ENCODE measurements around the gene ZNF575.
"Not testable (repeated sequence)": the region's sequence is repeated elsewhere in the genome, so short reads cannot be mapped to it uniquely, and the experiment has no call there.

The ZNF575 gene

DNA sequence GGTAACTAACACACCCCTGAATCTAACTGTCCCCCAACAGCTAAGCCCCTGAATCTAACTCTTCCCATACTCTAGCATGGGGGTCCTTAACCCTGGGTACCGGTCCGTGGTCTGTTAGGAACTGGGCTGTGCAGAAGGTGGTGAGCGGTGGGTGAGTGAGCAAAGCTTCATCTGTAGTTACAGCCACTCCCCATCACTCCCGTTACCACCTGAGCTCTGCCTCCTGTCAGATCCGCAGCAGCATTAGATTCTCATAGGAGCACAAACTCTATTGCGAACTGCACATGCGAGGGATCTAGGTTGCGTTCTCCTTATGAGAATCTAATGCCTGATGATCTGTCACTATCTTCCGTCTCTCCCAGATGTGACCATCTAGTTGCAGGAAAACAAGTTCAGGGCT is 22.3 kb upstream of the ZNF575 start:
- in situ Hi-C loops (cut with MboI; ENCODE audit: low sequenced_read_pairs), result no loop called here

DNA sequence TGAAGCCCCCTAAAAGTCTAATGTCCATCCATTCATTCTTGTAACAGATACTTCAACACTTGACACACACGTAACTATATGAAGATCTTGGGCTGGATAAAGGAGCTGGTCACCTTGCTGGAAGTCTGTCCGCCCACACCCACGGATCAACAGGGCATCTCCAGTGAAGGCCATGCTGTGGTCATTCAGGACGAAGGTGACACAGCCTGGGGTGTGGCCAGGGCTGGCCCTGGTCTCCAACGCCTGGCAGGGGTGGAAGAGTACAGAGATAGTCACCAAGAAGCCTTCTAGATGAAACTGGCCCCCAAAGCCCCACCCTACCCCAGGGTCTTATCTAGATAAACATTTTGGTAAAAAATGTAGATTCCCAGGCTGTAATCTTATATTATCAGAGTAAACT is 21.7 kb upstream of the ZNF575 start:
- in situ Hi-C loops (cut with MboI; ENCODE audit: low sequenced_read_pairs), result no loop called here

DNA sequence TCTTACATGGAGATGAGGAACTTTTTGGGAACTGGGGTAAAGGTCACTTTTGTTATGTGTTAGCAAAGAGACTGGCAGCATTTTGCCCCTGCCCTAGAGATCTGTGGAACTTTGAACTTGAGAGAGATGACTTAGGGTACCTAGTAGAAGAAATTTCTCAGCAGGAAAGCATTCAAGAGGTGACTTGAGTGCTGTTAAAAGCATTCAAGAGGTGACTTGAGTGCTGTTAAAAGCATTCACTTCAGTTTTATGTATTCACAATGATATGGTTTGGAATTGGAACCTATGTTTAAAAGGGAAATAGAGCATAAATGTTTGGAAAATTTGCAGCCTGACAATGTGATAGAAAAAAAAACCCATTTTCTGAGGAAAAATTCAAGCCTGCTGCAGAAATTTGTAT is 20.6 kb upstream of the ZNF575 start:
- in situ Hi-C loops (cut with MboI; ENCODE audit: low sequenced_read_pairs), result not testable (repeated sequence)

DNA sequence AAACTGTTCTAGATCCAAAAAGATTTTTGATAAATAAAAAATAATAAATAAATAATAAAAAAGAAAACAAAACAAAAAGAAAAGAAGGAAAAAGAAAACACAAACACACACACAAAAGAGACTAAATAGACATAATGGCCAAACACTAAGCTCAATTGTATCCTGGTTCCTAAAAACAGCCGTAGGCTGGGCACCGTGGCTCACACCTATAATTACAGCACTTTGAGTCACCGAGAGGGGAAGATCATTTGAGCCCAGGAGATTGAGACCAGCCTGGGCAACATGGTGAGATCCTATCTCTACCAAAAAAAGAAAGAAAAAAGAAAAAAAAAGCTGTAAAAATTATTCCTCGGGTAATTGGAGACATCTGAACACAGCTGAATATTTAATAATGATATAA is 14.9 kb upstream of the ZNF575 start:
- in situ Hi-C loops (cut with MboI; ENCODE audit: low sequenced_read_pairs), result no loop called here

DNA sequence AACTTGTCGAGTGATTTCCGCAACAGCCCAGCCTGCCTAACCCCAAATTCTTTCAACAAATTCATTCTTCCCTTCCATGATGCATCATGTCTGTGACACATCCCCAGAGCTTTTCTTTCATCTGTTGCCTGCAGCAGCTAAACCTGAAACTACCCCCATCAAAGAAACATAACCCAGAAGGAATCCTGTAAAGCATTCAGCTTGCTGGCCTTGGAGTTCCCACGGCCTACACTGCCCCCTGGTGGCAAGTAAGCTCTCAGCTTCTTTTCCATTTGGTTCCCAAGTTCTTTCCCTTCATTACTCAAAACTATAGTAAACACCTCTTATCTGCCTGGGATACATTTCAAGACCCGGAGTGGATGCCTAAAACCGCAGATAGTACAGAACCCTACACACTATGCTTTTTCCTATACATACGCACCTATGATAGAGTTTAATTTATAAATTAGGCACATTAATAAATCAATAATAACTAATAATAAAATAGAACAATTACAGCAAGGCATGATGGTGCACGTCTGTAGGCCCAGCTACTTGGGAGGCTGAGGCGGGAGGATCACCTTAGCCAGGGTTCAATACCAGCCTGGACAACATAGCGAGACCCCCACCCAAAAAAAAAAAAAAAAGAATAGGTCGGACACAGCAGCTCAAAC is 13.4 kb upstream of the ZNF575 start:
- in situ Hi-C loops (cut with MboI; ENCODE audit: low sequenced_read_pairs), result loop anchor here (5.0 kb wide), 1 partner anchor 72 kb away; no protein-coding TSS in a partner anchor

DNA sequence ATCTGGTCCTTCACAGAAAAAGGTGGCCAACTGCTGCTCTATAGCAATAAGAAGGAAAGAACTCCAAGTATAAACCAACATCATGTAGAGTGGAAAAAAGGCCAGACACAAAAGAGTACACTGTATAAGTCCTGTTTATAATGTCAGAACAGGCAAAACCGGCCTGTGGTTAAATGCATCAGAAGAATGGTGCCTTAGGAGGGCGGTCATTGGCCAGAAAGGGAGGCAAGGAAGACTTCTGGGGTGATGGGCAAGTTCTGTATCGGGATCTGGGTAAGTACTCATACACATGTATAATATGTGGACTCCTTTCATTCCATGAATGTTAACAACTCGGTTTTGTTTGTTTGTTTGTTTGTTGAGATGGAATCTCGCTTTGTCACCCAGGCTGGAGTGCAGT is 10.1 kb upstream of the ZNF575 start:
- in situ Hi-C loops (cut with MboI; ENCODE audit: low sequenced_read_pairs), result loop anchor here (5.0 kb wide), 1 partner anchor 76 kb away; no protein-coding TSS in a partner anchor

DNA sequence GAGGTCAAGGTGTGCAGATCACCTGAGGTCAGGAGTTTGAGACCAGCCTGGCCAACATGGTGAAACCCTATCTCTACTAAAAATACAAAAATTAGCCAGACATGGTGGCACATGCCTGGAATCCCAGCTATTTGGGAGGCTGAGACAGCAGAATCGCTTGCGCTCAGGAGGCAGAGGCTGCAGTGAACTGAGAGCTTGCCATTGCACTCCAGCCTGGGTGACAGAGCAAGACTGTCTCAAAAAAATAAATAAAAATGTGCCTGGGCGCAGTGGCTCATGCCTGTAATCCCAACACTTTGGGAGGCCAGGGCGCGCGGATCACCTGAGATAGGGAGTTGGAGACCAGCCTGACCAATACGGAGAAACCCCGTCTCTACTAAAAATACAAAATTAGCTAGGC is 9.3 kb upstream of the ZNF575 start:
- in situ Hi-C loops (cut with MboI; ENCODE audit: low sequenced_read_pairs), result loop anchor here (5.0 kb wide), 1 partner anchor 76 kb away; no protein-coding TSS in a partner anchor

DNA sequence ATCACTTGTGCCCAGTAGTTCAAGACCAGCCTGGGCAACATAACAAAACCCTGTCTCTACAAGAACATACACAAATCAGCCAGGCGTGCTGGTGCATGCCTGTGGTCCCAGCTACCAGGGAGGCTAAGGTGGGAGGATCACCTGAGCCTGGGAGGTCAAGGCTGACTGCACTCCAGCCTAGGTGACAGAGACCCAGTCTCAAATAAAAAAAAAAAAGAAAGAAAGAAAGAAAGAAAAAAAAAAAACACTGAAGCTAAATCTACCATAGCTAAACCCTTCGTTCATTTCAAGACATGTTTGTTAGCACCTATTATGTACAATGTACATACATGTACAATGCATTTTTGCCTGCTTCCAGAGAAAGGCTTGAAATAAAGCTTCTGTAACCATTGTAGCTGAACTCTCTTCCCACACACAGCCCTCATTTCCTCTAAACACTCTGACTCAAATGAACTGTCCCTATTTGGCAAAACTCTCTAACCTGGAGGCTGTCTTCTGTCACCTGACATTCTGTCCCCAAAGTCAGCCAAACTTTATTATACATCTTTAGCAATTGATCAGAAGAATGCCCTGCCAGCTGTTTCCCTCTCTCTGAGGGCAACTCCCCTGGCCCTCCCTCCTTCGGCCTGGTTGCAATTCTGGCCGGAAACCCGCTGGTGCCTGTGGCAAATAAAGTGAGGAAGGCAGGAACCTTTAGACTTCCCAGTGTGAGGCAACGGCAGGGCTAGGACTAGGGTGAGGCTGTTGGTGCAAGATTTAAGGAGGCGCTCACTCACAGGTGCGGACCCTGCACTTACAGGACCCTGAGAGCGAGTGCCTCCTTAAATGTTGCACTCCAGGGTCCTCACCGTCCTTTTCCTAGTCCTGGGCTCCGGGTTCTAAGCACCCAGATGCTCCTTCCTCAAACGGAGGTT is 7.8 kb upstream of the ZNF575 start:
- in situ Hi-C loops (cut with MboI; ENCODE audit: low sequenced_read_pairs), result loop anchor here (5.0 kb wide), 1 partner anchor 78 kb away; no protein-coding TSS in a partner anchor

DNA sequence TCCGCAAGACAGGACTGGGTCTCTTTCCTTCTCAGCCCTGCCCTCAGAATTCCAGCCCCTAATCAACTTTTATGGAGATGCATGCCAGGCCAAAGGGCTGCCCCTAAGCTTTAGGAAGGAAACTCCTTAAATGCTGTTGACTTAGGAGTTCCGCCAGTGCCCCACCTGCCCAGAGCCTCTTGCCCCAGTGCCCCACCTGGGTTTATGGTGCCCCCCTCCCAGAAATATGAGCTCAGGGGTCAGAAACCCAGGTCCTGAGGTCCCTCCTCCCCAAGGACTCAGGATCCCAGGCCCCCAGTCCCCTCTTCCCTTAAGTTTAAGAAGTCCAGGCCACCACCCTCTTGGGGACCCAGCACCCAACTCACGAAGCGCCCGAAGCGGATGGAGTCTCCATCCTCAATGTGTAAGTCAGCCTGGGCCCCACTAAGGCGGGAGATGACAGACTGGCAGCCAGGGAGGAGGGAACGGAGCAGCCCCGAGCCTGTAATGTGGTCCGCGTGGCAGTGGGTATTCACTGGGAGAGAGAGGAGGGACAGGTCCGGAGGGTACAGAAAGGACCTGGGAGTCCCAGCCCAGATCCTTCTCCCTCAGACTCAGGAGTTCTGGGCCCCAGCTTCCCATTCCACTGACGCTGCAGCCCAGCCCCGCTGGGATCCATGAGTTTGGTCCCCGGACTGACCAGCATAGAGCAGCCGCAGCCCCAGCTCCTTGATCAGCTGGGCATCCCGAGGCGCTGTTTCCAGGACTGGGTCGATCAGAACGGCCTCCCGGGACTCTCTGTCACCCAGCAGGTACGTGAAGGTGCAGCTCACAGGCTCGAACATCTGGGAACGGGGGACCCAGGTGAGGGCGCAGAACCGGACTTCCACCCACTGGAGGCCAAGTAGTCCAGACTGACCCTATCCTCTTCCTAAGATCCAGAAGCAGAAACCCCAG is 6.9 kb upstream of the ZNF575 start:
- in situ Hi-C loops (cut with MboI; ENCODE audit: low sequenced_read_pairs), result no loop called here

DNA sequence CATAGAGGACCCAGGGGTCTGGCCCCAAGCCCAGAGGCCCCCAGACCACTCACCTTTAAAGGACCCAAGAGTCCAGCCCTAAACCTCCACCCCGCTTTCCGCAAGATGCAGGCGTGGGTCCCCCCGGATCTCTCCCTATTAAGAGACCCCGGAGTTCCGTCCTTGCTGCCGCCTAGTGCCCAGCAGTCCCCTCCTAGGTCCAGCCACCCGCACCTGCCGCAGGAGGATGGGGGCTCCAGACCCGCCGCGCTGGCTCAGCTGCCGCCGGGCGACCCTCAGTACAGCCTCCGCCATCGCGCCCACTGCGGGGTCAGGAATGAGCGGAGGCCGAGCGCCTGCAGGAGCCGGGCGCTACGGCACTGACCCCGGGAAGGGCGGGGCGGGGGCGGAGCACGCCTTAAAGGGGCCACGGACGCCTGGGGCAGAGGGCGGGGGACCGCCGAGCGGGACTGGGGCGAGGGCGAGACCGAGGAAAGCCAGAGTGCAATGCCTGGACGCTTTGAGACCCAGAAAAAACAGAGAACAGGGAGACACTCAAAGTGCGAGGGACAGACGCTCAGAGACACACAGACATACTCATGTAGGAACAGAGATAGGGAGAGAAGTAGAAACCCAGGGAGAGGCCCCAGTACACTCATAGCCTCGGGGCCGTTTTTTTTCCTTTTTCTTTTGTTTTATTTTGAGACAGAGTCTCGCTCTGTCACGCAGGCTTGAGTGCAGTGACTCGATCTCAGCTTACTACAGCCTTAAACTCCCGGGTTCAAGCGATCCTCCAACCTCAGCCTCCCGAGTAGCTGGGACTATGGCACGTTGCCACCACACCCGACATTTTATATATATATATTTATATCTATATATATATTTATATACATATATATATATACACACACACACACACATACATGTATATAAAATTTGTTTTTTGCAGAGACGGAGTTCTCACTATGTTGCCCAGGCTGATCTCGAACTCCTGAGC is 5.8 kb upstream of the ZNF575 start, which contains the start of gene ETHE1:
ETHE1 (minus strand) TSS at position 318 of the 976 bp plus-strand sequence; CDS start at position 294, 24 bp downstream.
- in situ Hi-C loops (cut with MboI; ENCODE audit: low sequenced_read_pairs), result no loop called here

DNA sequence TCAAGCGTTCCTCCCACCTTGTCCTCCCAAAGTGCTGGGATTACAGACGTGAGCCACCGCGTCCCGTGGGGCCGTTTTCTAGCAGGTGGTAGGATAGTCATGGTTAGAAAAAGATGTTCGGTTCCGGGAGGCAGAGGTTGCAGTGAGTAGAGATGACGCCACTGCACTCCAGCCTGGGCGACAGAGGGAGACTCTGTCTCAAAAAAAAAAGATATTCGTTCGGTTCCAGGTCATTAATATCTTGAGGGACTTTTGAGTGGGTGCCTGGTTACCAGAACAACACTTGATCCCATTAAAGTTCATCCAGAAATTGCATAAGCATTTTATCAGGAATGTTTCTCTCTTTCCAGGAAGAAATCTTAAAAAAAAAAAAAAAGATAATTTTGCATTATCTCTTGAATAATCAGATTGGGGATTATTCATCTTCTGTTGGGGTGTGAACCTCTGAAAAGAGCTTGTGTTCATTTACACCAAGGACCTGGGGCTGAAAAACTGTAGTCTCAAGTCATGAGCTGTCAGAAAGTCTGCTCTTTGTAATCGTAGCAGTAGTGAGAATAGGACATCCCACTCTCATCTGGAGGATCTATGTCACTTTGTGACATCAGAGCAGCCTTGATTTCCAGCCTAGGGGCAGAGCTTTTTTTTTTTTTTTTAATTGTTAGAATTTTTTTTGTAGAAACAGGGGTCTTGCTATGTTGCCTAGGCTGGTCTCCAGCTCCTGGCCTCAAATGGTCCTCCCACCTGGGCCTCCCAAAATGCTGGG is 4.9 kb upstream of the ZNF575 start:
- in situ Hi-C loops (cut with MboI; ENCODE audit: low sequenced_read_pairs), result no loop called here

DNA sequence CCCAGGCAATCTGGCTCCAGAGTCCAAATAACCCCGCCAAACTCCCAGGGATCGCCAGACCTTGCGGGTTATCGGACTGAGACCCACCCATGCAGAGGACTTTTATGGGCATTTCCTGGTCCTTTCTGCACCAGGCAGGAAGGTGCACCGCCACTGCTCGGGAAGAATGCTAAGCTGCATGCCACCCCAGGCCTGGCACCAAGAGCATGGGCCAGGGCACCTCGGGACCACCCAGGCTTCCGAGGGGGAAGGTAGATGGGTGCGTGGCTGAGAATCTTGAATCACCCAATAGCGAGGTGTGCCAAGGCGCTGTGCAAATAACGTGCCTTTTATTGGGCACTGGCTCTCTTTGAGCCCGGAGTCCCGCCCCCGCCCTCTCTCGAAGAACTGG is 422 bp upstream of the ZNF575 start:
- in situ Hi-C loops (cut with MboI; ENCODE audit: low sequenced_read_pairs), result no loop called here

DNA sequence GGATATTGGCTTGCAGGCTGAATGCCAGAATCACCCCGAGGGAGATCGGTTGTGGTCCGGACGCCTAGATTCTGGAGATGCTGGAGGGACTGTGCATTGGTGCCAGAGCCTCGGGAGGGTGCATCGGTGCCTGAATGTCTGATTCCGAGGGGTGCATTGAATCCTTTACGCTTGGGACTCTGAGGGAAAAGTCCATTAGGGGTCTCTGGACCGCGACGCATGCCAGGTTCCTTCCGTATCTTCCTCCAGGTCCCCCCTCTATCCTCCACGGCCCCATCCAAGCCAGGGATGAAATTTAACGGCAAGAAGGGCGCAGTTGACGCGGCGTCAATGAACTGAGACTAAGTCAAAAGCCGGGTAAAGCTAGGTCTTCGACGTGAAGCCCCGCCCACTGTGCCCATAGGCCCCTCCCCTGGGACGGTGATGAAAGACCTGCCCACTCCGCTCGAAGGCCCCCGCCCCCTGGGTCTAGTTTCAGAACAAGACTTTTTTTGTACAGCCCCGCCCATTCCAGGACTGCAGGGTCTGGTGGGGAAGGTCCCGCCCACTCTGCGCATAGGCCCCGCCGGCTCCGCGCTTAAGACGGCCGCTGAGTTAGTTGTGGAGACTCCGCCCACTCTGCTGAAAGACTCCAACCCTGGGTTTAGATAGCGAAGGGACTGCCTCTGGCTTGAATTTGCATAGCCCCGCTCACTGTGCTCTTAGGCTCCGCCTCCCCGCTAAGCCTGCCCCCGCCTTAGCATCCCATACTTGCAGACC is 737 bp downstream of the ZNF575 start:
- in situ Hi-C loops (cut with MboI; ENCODE audit: low sequenced_read_pairs), result no loop called here

DNA sequence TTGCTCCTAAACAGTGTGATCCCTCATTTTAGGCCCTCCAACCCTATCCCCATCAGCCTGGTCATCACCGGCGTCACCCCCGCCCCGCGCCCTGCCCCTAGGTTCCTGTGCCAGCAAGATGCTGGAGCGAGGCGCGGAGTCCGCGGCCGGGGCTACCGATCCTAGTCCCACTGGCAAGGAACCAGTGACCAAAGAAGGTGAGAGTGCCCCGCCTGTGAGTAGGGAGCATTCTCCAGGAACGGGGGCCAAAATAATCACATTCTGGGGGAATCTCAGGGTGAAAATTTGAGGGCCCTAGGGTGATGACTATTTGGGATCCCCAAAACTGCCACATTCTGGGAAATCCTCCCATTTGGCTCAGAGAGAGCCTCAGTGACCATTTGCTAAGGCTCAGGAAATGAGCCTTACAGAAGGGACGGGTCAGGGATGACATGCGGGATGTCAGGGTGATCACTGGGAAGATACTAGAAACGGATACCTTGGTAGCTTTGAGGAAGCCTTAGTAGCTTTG is 1.4 kb downstream of the ZNF575 start:
- in situ Hi-C loops (cut with MboI; ENCODE audit: low sequenced_read_pairs), result no loop called here

DNA sequence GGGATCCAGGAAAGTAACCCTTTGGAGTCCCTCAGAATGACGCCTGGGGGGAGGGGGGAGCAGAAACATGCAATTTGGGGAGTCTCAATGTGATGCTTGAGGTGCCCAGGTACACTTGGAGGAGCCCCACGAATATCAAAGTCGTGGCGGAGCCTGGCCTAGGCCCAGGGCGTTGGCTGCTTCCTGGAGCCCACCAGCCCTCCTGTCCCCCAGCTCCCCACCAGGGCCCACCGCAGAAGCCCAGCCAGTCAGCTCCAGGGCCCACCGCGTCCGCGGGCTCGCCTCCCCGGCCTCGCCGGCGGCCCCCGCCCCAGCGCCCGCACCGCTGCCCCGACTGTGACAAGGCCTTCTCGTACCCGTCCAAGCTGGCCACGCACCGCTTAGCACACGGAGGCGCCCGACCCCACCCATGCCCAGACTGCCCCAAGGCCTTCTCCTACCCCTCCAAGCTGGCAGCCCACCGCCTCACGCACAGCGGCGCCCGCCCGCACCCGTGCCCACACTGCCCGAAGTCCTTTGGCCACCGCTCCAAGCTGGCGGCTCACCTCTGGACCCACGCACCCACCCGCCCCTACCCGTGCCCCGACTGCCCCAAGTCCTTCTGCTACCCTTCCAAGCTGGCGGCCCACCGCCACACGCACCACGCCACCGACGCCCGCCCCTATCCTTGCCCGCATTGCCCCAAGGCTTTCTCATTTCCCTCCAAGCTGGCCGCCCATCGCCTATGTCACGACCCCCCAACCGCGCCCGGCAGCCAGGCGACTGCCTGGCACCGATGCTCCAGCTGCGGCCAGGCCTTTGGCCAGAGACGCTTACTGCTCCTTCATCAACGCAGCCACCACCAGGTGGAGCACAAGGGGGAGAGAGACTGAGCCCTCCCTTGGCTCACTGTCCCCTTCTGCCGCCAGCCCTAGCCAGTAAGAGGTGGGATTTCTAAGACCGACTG is 2.1 kb downstream of the ZNF575 start:
- in situ Hi-C loops (cut with MboI; ENCODE audit: low sequenced_read_pairs), result no loop called here

DNA sequence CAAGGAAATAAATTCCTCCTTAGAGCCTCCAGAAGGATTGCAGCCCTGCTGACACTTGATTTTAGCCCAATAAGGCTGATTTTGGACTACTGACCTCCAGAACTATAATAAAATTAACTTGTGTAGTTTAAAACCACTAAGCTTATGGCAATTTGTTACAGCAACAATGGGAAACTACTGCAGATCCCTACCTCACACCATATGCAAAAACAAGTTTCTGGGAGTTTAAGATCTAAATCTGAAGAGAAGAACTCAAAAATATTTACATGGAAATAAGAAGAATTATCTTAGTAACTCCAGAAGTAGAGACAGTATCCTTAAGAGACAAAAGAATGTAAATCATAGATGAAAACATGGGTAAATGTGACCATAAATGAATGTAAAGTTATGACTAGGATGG is 5.9 kb downstream of the ZNF575 start:
- in situ Hi-C loops (cut with MboI; ENCODE audit: low sequenced_read_pairs), result no loop called here

DNA sequence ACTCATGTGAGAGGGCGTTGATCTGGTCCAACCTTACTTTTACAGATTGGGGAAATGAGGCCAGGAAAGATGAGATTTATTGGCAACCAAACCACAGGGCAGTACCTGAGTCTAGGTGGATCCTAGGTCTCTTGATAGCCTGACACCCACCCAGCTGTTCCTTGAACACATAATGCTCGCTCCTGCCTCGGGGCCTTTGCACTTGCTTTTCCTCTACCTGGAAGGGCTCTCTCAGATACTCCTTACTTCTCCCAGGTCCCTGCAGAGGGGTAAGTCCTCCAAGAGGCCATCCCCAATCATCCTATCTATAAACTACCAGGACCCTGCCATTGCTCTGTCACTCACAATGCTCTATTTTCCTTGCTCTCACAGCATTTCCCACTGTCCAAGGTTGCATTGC is 7.4 kb downstream of the ZNF575 start:
- in situ Hi-C loops (cut with MboI; ENCODE audit: low sequenced_read_pairs), result no loop called here

All from HL-60/S4 treated with phorbol 12-myristate 13-acetate at 8.2 ng/mL for 4 days and 3 days (cell line).